Dermis microvascular lymphatic vessel endothelial cell (primary cell): ENCODE measurements around the gene SH2D2A. TPM values are rescaled to one million over a fixed set of nuclear protein-coding genes. Genes with fewer than 3 reads are reported as not detected.

Experiments
- DNase-seq, 2 donors: peaks; one replicate each; pipeline versions ENCODE4 v3.0.0 to v3.0.0-alpha.2; 2010; ENCODE audit warnings: low read depth in 2 of 2
- total RNA-seq: library from RNA; depleted of rRNA; stranded (reverse); fragments of >200 nt; gene quantifications from 2 replicates; pipeline ENCODE4 v1.2.1, GENCODE V29; 2014

The SH2D2A gene
- total RNA-seq, 1 donor from 2014 or later, result 0.13 TPM

- no peak for DNase-seq
Measured at GRCh38 chr1:156803086-156803851, 13.4 kb downstream of the SH2D2A start.

GRCh38 chr1:156802421-156802935 is 14.2 kb downstream of the SH2D2A start:
- no peak for DNase-seq

GRCh38 chr1:156801409-156802121 is 15.1 kb downstream of the SH2D2A start:
- DNase-seq, result no peak

GRCh38 chr1:156797212-156797871 is 19.3 kb downstream of the SH2D2A start:
- DNase-seq, result peak; percentile 36 to 71

- DNase-seq, result no peak
Measured at GRCh38 chr1:156796340-156797097, 20.1 kb downstream of the SH2D2A start.

GRCh38 chr1:156795787-156796186 is 20.9 kb downstream of the SH2D2A start:
- DNase-seq, result peak in 1 of 2 donors; percentile 26

- DNase-seq, result no peak
Measured at GRCh38 chr1:156795374-156795733, 21.3 kb downstream of the SH2D2A start.

GRCh38 chr1:156794506-156795373 is 21.9 kb downstream of the SH2D2A start:
- no peak for DNase-seq

- DNase-seq, result no peak
Measured at GRCh38 chr1:156789621-156790318, 26.9 kb downstream of the SH2D2A start.

- DNase-seq, result no peak
Measured at GRCh38 chr1:156788136-156788535, 28.5 kb downstream of the SH2D2A start.

- no peak for DNase-seq
Measured at GRCh38 chr1:156786640-156787039, 30.0 kb downstream of the SH2D2A start.

- no peak for DNase-seq
Measured at GRCh38 chr1:156785458-156785857, 31.2 kb downstream of the SH2D2A start.

GRCh38 chr1:156781585-156782186 is 35.0 kb downstream of the SH2D2A start:
- DNase-seq, result peak in 1 of 2 donors; percentile 27

- DNase-seq, result no peak
Measured at GRCh38 chr1:156777573-156777972, 39.1 kb downstream of the SH2D2A start.

- DNase-seq, result no peak
Measured at GRCh38 chr1:156776942-156777341, 39.7 kb downstream of the SH2D2A start.

GRCh38 chr1:156775799-156776198 is 40.8 kb downstream of the SH2D2A start:
- no peak for DNase-seq

GRCh38 chr1:156773607-156774006 is 43.0 kb downstream of the SH2D2A start:
- DNase-seq, result no peak

GRCh38 chr1:156772728-156773497 is 43.7 kb downstream of the SH2D2A start:
- DNase-seq, result no peak

- no peak for DNase-seq
Measured at GRCh38 chr1:156772222-156772621, 44.4 kb downstream of the SH2D2A start.
